HG03575 (cell line): Measurements from ENCODE around the gene OTOP3.
"Not testable (repeated sequence)": the region's sequence is repeated elsewhere in the genome, so short reads cannot be mapped to it uniquely, and the experiment has no call there.

Source experiments
- ATAC-seq: cut with Tn5 transposase; IDR thresholded peaks from one replicate; pipeline ENCODE4 v1.9.1; 2021; ENCODE audit not compliant: unreplicated experiment, insufficient number of reproducible peaks, low FRiP score; ENCODE audit errors: extremely low read depth

Gene OTOP3

GRCh38 chr17:74954665-74955421 lies 19.1 kb downstream of the OTOP3 start:
- no peak for ATAC-seq

GRCh38 chr17:74956093-74956492 lies 20.4 kb downstream of the OTOP3 start:
- ATAC-seq, result no peak

- ATAC-seq, result no peak
Measured at GRCh38 chr17:74957935-74958740, 22.4 kb downstream of the OTOP3 start.

GRCh38 chr17:74959826-74960515 lies 24.3 kb downstream of the OTOP3 start:
- ATAC-seq, result no peak

DNA sequence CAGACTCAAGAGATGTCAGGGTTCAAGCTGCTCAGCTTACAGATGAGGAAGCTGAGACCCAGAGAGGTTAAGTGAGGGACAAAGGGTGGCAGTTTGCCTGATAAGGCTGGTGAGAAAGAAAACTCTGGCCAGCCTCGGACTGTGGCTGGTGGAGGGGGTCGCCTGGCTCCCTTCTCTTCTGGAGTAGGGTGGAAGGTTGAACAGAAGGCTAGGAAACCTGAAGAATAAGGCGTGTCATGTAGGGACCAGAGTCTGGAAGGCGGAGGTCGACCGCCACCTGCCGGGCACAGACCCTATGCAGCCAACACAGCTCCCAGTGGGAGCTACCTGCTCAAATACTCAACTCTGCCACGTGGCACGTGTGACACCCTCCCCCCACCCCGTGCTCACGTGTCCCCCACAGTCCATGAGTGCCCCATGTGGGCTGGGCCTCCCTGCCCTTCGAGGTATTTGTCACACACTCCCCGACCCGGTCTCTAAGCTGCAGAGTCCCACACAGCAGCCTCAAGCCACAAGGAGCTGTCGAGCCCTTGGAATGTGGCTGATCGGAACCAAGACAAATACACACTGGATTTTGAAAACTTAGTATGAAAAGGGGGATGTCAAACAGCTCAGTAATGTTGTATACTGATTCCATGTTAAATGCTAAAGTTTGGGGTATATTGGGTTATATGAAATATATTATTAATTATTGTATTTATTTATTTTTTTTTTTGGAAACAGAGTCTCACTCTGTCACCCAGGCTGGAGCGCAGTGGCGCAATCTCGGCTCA lies 25.1 kb downstream of the OTOP3 start:
- no peak for ATAC-seq

- ATAC-seq, result no peak
Measured at GRCh38 chr17:74961657-74962350, 26.1 kb downstream of the OTOP3 start.

GRCh38 chr17:74962622-74963394 lies 27.1 kb downstream of the OTOP3 start:
- no peak for ATAC-seq

DNA sequence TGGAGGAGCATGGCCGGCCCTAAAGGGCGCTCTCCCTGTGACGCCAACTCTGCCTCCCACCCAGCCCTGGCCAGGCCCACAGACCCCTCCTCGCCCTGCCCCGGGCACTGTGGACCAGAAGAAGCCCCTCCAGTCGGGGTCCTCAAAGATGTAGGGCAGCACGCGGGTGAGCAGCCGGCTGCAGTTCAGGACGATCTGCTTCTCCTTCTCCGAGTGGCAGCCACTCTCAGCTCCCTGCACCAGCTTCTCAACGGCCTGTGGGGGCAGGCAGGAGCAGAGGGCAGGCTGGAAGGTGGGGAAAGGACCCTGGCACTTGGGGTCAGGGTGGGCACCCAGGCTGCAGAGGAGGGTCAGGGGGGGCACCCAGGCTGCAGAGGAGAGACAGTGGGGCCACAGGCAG lies 28.0 kb downstream of the OTOP3 start:
- no peak for ATAC-seq

DNA sequence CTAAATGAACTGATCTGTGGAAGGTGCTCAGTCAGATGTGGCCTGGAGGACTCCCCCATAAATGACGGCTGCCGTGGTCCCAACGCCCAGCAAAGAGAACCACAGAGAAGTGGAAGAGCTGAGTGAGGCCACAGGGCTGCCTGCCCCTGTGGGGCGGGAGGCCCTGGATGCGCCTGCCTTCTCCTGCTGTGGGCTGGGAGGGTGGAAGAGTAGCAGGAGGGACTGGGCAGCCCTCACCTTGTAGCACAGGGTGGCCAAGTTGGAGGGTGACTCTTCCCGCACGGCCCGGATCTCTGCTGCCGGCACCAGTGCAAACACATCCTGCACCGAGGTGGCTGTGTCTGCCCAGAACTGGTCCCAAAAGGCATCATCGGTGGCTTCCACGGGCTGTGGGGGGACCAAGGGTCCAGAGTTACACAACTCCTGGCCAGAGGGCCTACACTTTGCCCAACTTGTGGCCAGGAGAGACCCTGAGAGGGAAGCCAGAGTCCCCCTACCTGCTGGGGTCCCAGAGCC lies 28.6 kb downstream of the OTOP3 start:
- ATAC-seq, result no peak

DNA sequence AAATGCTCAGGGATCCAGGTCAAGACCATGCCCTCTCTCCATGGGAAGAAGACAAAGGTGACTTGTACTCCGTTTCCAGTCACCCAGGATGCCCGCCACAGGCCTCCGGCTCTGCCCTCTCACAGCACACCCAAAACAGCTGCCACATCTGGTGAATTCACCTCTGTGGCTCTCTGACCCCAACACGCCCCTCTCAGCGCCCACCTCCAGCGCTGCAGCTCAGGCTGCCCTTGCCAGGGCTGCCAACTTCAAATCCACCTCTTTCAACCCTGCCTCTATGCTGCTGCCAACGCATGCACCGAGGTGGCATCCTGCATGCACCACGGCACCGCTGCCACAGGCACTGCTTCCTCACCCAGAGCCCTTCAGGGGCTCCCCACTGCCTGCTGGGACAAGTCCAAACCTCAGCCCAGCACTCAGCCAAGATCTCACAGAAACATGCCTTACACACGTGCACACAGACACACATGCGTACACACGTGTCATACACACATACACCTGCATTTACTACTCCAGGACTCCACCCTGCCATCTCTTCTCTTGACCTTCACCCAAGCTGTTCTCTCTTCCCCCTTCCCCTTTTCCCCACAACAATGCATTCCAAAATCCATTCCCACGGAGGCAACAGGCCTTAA lies 29.4 kb downstream of the OTOP3 start:
- ATAC-seq, result no peak

GRCh38 chr17:74968361-74968780 lies 32.7 kb downstream of the OTOP3 start:
- no peak for ATAC-seq

DNA sequence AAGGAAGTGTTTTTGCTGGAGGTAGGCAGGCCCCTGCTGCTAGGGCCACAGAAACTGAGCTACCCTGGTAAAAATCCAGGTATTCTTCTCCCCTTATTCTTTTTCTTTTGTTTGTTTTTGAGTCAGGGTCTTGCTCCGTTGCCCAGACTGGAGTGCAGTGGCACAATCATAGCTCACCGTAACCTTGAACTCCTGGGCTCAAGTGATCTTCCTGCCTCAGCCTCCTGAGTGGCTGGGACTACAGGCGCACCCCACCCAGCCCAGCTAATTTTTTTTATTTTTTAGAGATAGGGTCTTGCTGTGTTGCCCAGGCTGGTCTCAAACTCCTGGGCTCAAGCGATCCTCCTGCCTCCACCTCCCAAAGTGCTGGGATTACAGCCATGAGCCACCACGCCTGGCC lies 33.8 kb downstream of the OTOP3 start:
- ATAC-seq, result not testable (repeated sequence)

- no peak for ATAC-seq
Measured at GRCh38 chr17:74970395-74970794, 34.7 kb downstream of the OTOP3 start.

DNA sequence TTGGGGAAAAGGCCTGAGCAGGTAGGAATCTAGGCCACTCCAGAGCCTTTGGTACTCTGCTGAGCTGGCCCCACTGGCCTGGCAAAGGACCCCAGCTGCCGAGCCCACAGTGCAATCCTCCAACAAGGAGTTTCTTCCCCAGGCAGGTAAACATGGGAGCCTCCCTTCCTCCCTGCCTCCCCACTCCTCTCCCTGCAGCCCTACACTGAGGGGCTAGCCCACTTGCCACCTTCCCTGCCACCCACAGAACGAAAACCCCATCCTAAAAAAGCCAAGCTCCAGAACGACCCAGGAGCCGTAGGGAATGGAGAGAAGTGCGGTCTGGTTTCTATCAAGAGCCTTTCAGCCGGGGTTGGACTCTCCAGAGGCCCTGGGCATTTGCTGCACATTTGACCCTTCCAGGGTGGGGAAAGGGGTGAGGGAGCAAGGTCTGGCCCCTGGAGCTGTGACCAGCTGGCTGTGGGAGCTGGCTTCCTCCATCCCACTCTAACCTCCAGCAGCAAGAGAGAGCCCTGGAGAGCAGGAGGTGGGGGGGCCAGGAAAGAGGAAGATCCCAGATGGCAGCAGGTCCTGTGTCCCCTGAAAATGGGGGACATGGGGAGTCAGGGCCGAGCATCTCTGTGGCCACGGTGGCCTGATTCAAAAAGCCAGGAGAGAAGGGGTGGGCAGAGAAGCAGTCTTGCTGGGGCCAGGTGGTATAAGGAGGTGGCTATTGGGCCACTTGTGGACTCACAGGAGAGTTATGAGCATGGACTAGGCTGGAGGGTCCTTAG lies 35.6 kb downstream of the OTOP3 start:
- ATAC-seq, result no peak

DNA sequence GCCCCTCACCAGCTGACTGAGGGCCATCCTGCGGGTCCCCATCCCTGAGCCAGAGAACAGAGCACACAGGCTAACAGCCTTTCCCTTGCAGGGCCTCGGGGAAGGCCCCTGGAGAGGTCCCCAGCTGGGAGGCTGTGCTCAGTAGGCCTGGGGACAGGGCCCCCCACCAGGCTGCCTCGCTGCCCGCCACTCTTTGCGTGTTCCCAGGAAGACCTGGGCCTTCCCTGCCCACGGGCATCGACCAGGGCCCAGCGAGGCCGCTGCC lies 36.1 kb downstream of the OTOP3 start:
- ATAC-seq, result no peak

DNA sequence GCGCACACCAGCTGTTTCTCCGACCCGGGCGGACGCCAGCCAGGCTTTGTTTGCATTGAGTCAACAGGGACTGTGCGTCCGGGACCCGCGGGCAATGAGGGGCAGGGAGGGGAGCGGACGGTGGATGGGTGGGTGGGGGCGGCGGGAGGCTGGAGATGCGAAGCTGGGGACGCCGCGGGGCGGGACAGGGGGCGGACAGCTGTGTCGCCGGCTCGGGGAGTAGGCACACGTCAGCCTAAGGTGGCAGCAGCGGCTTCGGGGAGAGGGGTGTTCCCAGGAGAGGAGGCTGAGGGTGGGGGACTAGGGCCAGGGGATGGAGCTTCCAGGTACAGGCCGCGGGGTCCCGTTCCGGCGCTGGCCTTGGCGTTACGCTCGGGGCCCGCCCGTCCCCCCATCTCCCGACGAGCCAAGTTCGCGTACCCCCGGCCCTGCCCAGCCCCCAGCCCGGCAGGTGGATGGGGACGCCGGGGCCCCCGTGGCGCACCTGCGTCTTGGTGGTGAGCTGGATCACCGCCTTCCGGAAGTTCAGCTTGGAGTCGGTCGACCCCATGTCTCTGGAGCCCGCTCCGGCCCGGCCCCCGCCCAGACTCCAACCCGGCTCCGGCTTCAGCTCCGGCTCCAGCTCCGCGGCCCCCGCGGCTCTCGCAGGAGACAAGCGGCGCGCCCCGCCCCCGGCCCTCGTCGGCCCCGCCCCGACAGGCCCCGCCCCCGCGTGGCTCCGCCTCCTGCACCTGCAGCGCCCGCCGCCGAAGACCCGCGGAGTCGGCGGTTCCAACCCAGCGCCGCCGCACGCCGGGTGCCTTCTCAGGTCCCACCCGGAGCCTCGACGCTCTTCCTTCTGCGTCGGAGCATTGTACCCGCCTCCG lies 36.6 kb downstream of the OTOP3 start, which contains the start of gene HID1:
TSS of gene HID1 (minus strand) at position 653 of the 866 bp plus-strand sequence. CDS start at position 550, 103 bp downstream.
- no peak for ATAC-seq
